Measurements from ENCODE around the gene GSDME.

The GSDME gene

DNA sequence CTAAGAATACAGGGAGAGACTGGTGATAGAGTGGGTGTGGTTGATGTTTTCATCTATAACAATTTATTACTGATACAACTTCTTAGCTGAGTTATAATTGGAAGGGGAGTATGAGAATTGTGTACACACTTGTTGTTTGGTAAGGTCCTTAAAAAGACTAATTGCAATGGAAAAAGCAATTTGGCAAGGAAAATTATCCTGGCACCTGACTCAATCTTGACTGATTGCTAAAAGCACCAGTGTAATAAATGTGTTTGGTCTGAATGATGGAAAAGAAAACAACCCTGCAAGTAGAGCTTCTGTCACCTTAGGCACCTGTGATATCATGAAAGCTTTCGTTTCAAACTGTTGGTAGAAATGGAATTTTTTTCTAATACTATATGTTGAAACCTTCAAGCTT is 6.7 kb upstream of the GSDME start:
- H3K4me3 ChIP-seq (ENCODE audit: low read length), result no peak overlapping the region
- H3K36me3 ChIP-seq (ENCODE audit: control insufficient read depth, low read length), result no peaks in the 10 kb centered on the region
- H3F3A ChIP-seq (ENCODE audit: control insufficient read depth, insufficient read depth), result no peaks in the 10 kb centered on the region
- H3K27ac ChIP-seq (ENCODE audit: low read depth, low read length), result no peak overlapping the region
- peaks cover 36% of the 10 kb centered on the region for H3K27me3 ChIP-seq (ENCODE audit: control insufficient read depth, low read length)
- H4K20me1 ChIP-seq (ENCODE audit: control insufficient read depth, insufficient read depth, low read depth, low read length), result no peaks in the 10 kb centered on the region
- H3K9me3 ChIP-seq (ENCODE audit: control insufficient read depth, insufficient read depth, low read length), result no peaks in the 10 kb centered on the region
- H3K4me2 ChIP-seq (ENCODE audit: low read length), result no peak overlapping the region
- no peak for TF ChIP-seq EZH2phosphoT487 (IDR thresholded peaks at IDR 0.05; ENCODE audit: borderline replicate concordance, low read length)
- TF ChIP-seq, protein P1, sequence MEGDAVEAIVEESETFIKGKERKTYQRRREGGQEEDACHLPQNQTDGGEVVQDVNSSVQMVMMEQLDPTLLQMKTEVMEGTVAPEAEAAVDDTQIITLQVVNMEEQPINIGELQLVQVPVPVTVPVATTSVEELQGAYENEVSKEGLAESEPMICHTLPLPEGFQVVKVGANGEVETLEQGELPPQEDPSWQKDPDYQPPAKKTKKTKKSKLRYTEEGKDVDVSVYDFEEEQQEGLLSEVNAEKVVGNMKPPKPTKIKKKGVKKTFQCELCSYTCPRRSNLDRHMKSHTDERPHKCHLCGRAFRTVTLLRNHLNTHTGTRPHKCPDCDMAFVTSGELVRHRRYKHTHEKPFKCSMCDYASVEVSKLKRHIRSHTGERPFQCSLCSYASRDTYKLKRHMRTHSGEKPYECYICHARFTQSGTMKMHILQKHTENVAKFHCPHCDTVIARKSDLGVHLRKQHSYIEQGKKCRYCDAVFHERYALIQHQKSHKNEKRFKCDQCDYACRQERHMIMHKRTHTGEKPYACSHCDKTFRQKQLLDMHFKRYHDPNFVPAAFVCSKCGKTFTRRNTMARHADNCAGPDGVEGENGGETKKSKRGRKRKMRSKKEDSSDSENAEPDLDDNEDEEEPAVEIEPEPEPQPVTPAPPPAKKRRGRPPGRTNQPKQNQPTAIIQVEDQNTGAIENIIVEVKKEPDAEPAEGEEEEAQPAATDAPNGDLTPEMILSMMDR (IDR thresholded peaks at IDR 0.05; ENCODE audit: low read depth, low read length, poor library complexity, severe bottlenecking), result no peak
- H3K9me2 ChIP-seq (replicated peaks; ENCODE audit: control insufficient read depth, low read length), result no peaks in the 10 kb centered on the region
- no peaks in the 10 kb centered on the region for H3K79me2 ChIP-seq (ENCODE audit: control insufficient read depth, low read length)
- H3K4me1 ChIP-seq (ENCODE audit: control insufficient read depth, low read length), result no peaks in the 10 kb centered on the region

DNA sequence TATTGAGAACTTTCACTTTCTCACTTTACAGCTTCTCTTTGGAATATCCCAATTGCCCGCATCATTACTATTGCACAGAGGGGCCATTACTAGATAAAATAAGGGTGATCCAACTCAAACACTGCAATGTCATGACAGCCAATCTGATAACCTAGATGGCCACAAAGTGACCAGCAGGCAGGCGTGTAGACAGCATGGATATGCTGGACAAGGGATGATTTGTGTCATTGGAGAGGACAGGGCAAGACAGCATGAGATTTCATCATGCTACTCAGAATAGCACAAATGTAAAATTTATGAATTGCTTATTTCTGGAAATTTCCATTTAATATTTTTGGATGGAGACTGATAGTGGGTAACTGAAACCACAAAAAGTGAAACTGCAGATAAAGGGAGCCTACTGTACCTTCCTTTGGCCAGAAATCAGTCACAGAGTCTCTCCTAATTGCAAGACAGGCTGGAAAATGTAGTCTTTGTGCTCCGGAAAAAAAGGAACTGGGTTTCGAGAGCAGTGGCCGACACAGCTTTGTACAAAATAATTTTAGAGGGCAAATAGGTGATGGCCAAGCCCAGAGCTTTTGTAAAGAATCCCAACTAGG is 6.1 kb upstream of the GSDME start:
- no peaks in the 10 kb centered on the region for H3F3A ChIP-seq (ENCODE audit: control insufficient read depth, insufficient read depth)
- H3K79me2 ChIP-seq (ENCODE audit: control insufficient read depth, low read length), result no peaks in the 10 kb centered on the region
- TF ChIP-seq EZH2phosphoT487 (IDR thresholded peaks at IDR 0.05; ENCODE audit: borderline replicate concordance, low read length), result no peak
- TF ChIP-seq, protein P1 (IDR thresholded peaks at IDR 0.05; ENCODE audit: low read depth, low read length, poor library complexity, severe bottlenecking), result no peak
- H3K36me3 ChIP-seq (ENCODE audit: control insufficient read depth, low read length), result no peaks in the 10 kb centered on the region
- no peak overlapping the region for H3K4me2 ChIP-seq (ENCODE audit: low read length)
- peaks cover 42% of the 10 kb centered on the region for H3K27me3 ChIP-seq (ENCODE audit: control insufficient read depth, low read length)
- no peaks in the 10 kb centered on the region for H3K9me2 ChIP-seq (replicated peaks; ENCODE audit: control insufficient read depth, low read length)
- H3K27ac ChIP-seq (ENCODE audit: low read depth, low read length), result no peak overlapping the region
- H4K20me1 ChIP-seq (ENCODE audit: control insufficient read depth, insufficient read depth, low read depth, low read length), result no peaks in the 10 kb centered on the region
- H3K9me3 ChIP-seq (ENCODE audit: control insufficient read depth, insufficient read depth, low read length), result no peaks in the 10 kb centered on the region
- no peaks in the 10 kb centered on the region for H3K4me1 ChIP-seq (ENCODE audit: control insufficient read depth, low read length)
- no peak overlapping the region for H3K4me3 ChIP-seq (ENCODE audit: low read length)

DNA sequence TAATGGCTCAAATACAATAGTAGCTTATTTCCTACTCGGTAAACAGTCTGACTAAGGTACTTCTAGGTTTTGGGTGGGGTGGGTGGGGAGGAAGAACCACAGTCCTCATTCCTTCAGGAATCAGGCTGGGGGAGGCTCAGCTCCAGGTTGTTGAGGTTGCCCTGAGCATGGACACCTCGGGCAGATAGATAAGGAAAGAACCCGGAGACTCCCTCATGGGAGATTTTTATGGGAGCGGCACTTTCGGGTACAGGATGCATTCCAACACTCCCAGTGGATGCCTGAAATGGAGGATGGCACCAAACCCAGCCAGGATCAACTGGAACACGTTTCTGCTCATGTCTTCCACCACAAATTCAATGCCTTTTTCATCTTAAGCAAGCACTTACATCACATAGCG is 5.5 kb upstream of the GSDME start:
- Histone ChIP-seq H3K27me3 (ENCODE audit: control insufficient read depth, low read length) (peaks cover 46% of the 10 kb centered on the region), H3K36me3 (ENCODE audit: control insufficient read depth, low read length) (no peaks in the 10 kb centered on the region), H3K4me3 (ENCODE audit: low read length) (no peak overlapping the region), H3F3A (ENCODE audit: control insufficient read depth, insufficient read depth) (no peaks in the 10 kb centered on the region), H3K79me2 (ENCODE audit: control insufficient read depth, low read length) (no peaks in the 10 kb centered on the region), H3K4me1 (ENCODE audit: control insufficient read depth, low read length) (no peaks in the 10 kb centered on the region), H3K4me2 (ENCODE audit: low read length) (no peak overlapping the region), H4K20me1 (ENCODE audit: control insufficient read depth, insufficient read depth, low read depth, low read length) (no peaks in the 10 kb centered on the region), H3K9me2 (replicated peaks; ENCODE audit: control insufficient read depth, low read length) (no peaks in the 10 kb centered on the region), H3K27ac (ENCODE audit: low read depth, low read length) (no peak overlapping the region), H3K9me3 (ENCODE audit: control insufficient read depth, insufficient read depth, low read length) (no peaks in the 10 kb centered on the region)
- TF ChIP-seq, protein P1 (IDR thresholded peaks at IDR 0.05; ENCODE audit: low read depth, low read length, poor library complexity, severe bottlenecking), result no peak
- no peak for TF ChIP-seq EZH2phosphoT487 (IDR thresholded peaks at IDR 0.05; ENCODE audit: borderline replicate concordance, low read length)

All from DOHH2 (cell line).